HUES64 (cell line): ENCODE results near the gene GLRX2.

Experiments
- H3K27ac ChIP-seq: 2 replicates; pipeline ENCODE4 v1.7.0; 2013; ENCODE audit warnings: low read depth, low read length, inconsistent platforms
- H3K27me3 ChIP-seq: 2 replicates; pipeline ENCODE4 v1.6.1; 2013; ENCODE audit warnings: mild to moderate bottlenecking, low read length; ENCODE audit not compliant: insufficient read depth
- H3K36me3 ChIP-seq: 2 replicates; pipeline ENCODE4 v1.6.1; 2013; ENCODE audit warnings: mild to moderate bottlenecking, low read length; ENCODE audit not compliant: insufficient read depth
- H3K4me1 ChIP-seq: 2 replicates; pipeline ENCODE4 v1.6.1; 2013; ENCODE audit warnings: mild to moderate bottlenecking, low read length, moderate library complexity; ENCODE audit not compliant: insufficient read depth
- H3K4me3 ChIP-seq: 2 replicates; pipeline ENCODE4 v1.5.1; 2013; ENCODE audit warnings: mild to moderate bottlenecking, low read length, moderate library complexity
- H3K9ac ChIP-seq: 2 replicates; pipeline ENCODE4 v1.6.1; 2013; ENCODE audit warnings: mild to moderate bottlenecking, low read depth, low read length
- H3K9me3 ChIP-seq: 2 replicates; pipeline ENCODE4 v1.6.1; 2013; ENCODE audit warnings: low read depth, low read length; ENCODE audit not compliant: insufficient read depth
- WGBS: fragments of 150-250, 120-280 bp; methylation state at CpG from one replicate; pipeline ENCODE4 v1.1.7; 2013; ENCODE audit warnings: missing lambda C conversion rate; 5-methylcytosine and 5-hydroxymethylcytosine counted together

GLRX2 gene

GRCh38 chr1:193085263-193085662 is 20.0 kb downstream of the GLRX2 start:
- Histone ChIP-seq H3K4me3 (no peak overlapping the region), H3K27me3 (no peaks in the 10 kb centered on the region), H3K9ac (no peak overlapping the region), H3K9me3 (no peaks in the 10 kb centered on the region), H3K36me3 (peaks cover 81% of the 10 kb centered on the region), H3K4me1 (no peaks in the 10 kb centered on the region), H3K27ac (no peak overlapping the region)
- WGBS: no CpG with 5 or more reads among the region's 1 CpG

- no peaks in the 10 kb centered on the region for H3K9me3 ChIP-seq
- H3K4me1 ChIP-seq: no peaks in the 10 kb centered on the region
- peaks cover 89% of the 10 kb centered on the region for H3K36me3 ChIP-seq
- H3K4me3 ChIP-seq: no peak overlapping the region
- H3K27ac ChIP-seq: no peak overlapping the region
- 86% methylated on average over 6 of the region's 6 CpGs for WGBS
- H3K9ac ChIP-seq: no peak overlapping the region
- H3K27me3 ChIP-seq: no peaks in the 10 kb centered on the region
These were observed 21.7 kb downstream of the GLRX2 start for GRCh38 chr1:193083365-193084088.

GRCh38 chr1:193079187-193079586 is 26.0 kb downstream of the GLRX2 start:
- no peaks in the 10 kb centered on the region for H3K4me1 ChIP-seq
- no peaks in the 10 kb centered on the region for H3K27me3 ChIP-seq
- no peak overlapping the region for H3K4me3 ChIP-seq
- WGBS: 100% methylated on average over 3 of the region's 3 CpGs
- no peak overlapping the region for H3K27ac ChIP-seq
- peaks cover 6% of the 10 kb centered on the region; the same call in 1 of the 2 replicates for H3K9me3 ChIP-seq
- no peak overlapping the region for H3K9ac ChIP-seq
- H3K36me3 ChIP-seq: peaks cover 88% of the 10 kb centered on the region

GRCh38 chr1:193077991-193078390 is 27.2 kb downstream of the GLRX2 start:
- Histone ChIP-seq H3K27me3 (no peaks in the 10 kb centered on the region), H3K9ac (no peak overlapping the region), H3K36me3 (peaks cover 80% of the 10 kb centered on the region), H3K9me3 (peaks cover 6% of the 10 kb centered on the region; the same call in 1 of the 2 replicates), H3K4me1 (no peaks in the 10 kb centered on the region), H3K27ac (no peak overlapping the region), H3K4me3 (no peak overlapping the region)

- H3K9ac ChIP-seq: no peak overlapping the region
- no peaks in the 10 kb centered on the region for H3K27me3 ChIP-seq
- peaks cover 12% of the 10 kb centered on the region for H3K4me1 ChIP-seq
- H3K9me3 ChIP-seq: no peaks in the 10 kb centered on the region
- H3K27ac ChIP-seq: no peak overlapping the region
- peaks cover 35% of the 10 kb centered on the region for H3K36me3 ChIP-seq
- no peak overlapping the region for H3K4me3 ChIP-seq
- 68% methylated on average over 4 of the region's 5 CpGs for WGBS
These were observed 34.3 kb downstream of the GLRX2 start for GRCh38 chr1:193070942-193071341.

- no peaks in the 10 kb centered on the region for H3K9me3 ChIP-seq
- H3K4me1 ChIP-seq: peaks cover 12% of the 10 kb centered on the region
- no peak overlapping the region for H3K9ac ChIP-seq
- H3K36me3 ChIP-seq: peaks cover 30% of the 10 kb centered on the region
- no peaks in the 10 kb centered on the region for H3K27me3 ChIP-seq
- WGBS: 81% methylated on average over 2 of the region's 2 CpGs
- no peak overlapping the region for H3K27ac ChIP-seq
- H3K4me3 ChIP-seq: no peak overlapping the region
These were observed 34.8 kb downstream of the GLRX2 start for GRCh38 chr1:193070386-193070753.

GRCh38 chr1:193069748-193070385 is 35.3 kb downstream of the GLRX2 start:
- Histone ChIP-seq H3K27ac (no peak overlapping the region), H3K36me3 (peaks cover 30% of the 10 kb centered on the region), H3K9ac (no peak overlapping the region), H3K4me1 (peaks cover 12% of the 10 kb centered on the region), H3K4me3 (no peak overlapping the region), H3K27me3 (no peaks in the 10 kb centered on the region), H3K9me3 (no peaks in the 10 kb centered on the region)
- 79% methylated on average over 3 of the region's 4 CpGs for WGBS

GRCh38 chr1:193068013-193068412 is 37.2 kb downstream of the GLRX2 start:
- H3K4me1 ChIP-seq: peaks cover 12% of the 10 kb centered on the region
- no peak overlapping the region for H3K9ac ChIP-seq
- no peak overlapping the region for H3K4me3 ChIP-seq
- peaks cover 25% of the 10 kb centered on the region for H3K36me3 ChIP-seq
- no peaks in the 10 kb centered on the region for H3K9me3 ChIP-seq
- H3K27ac ChIP-seq: no peak overlapping the region
- no peaks in the 10 kb centered on the region for H3K27me3 ChIP-seq

GRCh38 chr1:193066606-193067005 is 38.6 kb downstream of the GLRX2 start:
- peaks cover 12% of the 10 kb centered on the region for H3K4me1 ChIP-seq
- no peak overlapping the region for H3K4me3 ChIP-seq
- no peaks in the 10 kb centered on the region for H3K9me3 ChIP-seq
- WGBS: 85% methylated on average over 4 of the region's 4 CpGs
- H3K36me3 ChIP-seq: peaks cover 22% of the 10 kb centered on the region
- no peaks in the 10 kb centered on the region for H3K27me3 ChIP-seq
- no peak overlapping the region for H3K27ac ChIP-seq
- H3K9ac ChIP-seq: no peak overlapping the region

- Histone ChIP-seq H3K36me3 (peaks cover 17% of the 10 kb centered on the region), H3K4me3 (no peak overlapping the region), H3K27ac (no peak overlapping the region), H3K9me3 (no peaks in the 10 kb centered on the region), H3K9ac (no peak overlapping the region), H3K4me1 (peaks cover 12% of the 10 kb centered on the region), H3K27me3 (no peaks in the 10 kb centered on the region)
These were observed 39.3 kb downstream of the GLRX2 start for GRCh38 chr1:193065954-193066353.

- peaks cover 10% of the 10 kb centered on the region for H3K4me1 ChIP-seq
- no peak overlapping the region for H3K27ac ChIP-seq
- H3K9me3 ChIP-seq: no peaks in the 10 kb centered on the region
- WGBS: 82% methylated on average over 3 of the region's 4 CpGs
- H3K27me3 ChIP-seq: no peaks in the 10 kb centered on the region
- no peak overlapping the region for H3K9ac ChIP-seq
- H3K4me3 ChIP-seq: no peak overlapping the region
- H3K36me3 ChIP-seq: peaks cover 3% of the 10 kb centered on the region; the same call in 1 of the 2 replicates
These were observed 42.3 kb downstream of the GLRX2 start for GRCh38 chr1:193062698-193063463.
